HepG2 (cell line): ENCODE results near the gene EPDR1.

Experiments
- ARNT2 ChIP-seq: sonication (generic); formaldehyde crosslinking; IDR thresholded peaks from 2 replicates; pipeline ENCODE4 v1.8.0; 2022; ENCODE audit warnings: mild to moderate bottlenecking, low read depth, missing genetic modification reagents, moderate library complexity
- HDAC2 ChIP-seq: sonication (generic); formaldehyde crosslinking; IDR thresholded peaks from 2 replicates; pipeline ENCODE4 v1.4.0; 2020; ENCODE audit warnings: missing genetic modification reagents
- JUN ChIP-seq: sonication (generic); formaldehyde crosslinking; IDR thresholded peaks from 2 replicates; pipeline ENCODE4 v1.4.0; 2020; ENCODE audit warnings: mild to moderate bottlenecking, missing genetic modification reagents
- MLLT10 ChIP-seq: sonication (generic); formaldehyde crosslinking; IDR thresholded peaks from 2 replicates; pipeline ENCODE4 v1.4.0; 2020; ENCODE audit warnings: missing genetic modification reagents
- SUZ12 ChIP-seq: fragments of 150-350 bp; IDR thresholded peaks from 2 replicates; pipeline ENCODE4 v1.6.1; 2014; ENCODE audit warnings: low read depth, low read length
- ZSCAN12 ChIP-seq: sonication (generic); formaldehyde crosslinking; IDR thresholded peaks from 2 replicates; pipeline ENCODE4 v1.9.0; 2021; ENCODE audit warnings: mild to moderate bottlenecking, missing genetic modification reagents
- TF ChIP-seq, protein P1 (sequence below): sonication (generic); formaldehyde crosslinking; IDR thresholded peaks from 2 replicates; pipeline ENCODE4 v1.5.0; 2020; ENCODE audit warnings: mild to moderate bottlenecking, missing genetic modification reagents, moderate library complexity

DNA sequence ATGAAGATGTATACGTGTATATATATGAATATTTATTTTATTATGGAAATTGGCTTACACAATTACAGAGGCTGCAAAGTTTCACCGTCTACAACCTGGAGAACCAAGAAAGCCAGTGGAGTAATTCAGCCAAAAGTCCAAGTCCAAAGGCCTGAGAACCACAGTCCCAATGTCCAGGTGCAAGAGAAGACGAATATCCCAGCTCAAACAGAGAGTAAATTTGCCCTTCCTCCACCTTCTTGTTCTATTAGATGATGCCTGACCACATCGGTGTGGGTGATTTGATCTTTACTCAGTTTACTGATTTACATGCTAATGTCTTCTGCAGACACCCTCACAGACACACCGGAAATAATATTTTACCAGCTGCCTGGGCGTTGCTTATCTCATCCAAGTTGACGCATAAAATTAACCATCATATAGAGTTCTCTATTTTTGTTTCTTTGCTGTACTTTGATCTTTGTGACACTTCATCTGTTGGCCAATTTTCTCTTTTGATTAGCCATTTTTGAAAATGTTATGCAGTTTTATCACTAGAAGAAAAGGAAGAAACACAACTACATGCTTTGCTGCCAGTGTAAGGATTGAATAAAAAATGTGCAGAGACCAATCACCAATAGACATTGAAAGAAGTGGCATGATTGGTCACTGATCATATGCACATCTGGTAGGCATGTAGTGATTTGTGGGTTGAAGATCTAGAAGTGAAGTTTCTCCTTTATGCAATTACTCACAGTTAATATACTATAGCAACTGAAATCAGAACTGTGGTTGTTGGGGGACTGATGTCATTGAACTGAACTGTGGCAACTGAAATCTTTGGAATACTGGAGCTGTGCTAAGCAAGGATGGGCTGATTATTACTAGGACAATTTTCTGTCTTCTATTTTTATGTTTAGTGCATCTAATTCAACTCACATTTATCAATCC, 68.5 kb downstream of the EPDR1 start:
- TF ChIP-seq SUZ12 (no peak), ARNT2 (CRISPR knock-in tag) (no peak), JUN (CRISPR knock-in tag) (no peak), HDAC2 (CRISPR knock-in tag) (no peak), MLLT10 (CRISPR knock-in tag) (no peak), ZSCAN12 (CRISPR knock-in tag) (no peak)
- TF ChIP-seq, protein P1, sequence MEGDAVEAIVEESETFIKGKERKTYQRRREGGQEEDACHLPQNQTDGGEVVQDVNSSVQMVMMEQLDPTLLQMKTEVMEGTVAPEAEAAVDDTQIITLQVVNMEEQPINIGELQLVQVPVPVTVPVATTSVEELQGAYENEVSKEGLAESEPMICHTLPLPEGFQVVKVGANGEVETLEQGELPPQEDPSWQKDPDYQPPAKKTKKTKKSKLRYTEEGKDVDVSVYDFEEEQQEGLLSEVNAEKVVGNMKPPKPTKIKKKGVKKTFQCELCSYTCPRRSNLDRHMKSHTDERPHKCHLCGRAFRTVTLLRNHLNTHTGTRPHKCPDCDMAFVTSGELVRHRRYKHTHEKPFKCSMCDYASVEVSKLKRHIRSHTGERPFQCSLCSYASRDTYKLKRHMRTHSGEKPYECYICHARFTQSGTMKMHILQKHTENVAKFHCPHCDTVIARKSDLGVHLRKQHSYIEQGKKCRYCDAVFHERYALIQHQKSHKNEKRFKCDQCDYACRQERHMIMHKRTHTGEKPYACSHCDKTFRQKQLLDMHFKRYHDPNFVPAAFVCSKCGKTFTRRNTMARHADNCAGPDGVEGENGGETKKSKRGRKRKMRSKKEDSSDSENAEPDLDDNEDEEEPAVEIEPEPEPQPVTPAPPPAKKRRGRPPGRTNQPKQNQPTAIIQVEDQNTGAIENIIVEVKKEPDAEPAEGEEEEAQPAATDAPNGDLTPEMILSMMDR (CRISPR knock-in tag) = no peak
